HUES48 (cell line): ENCODE results near the gene GALNT9.
"Not testable (repeated sequence)": the region's sequence is repeated elsewhere in the genome, so short reads cannot be mapped to it uniquely, and the experiment has no call there.

Experiments
- H3K27ac ChIP-seq: one replicate; pipeline ENCODE4 v1.7.0; 2013; ENCODE audit warnings: low read depth, low read length, inconsistent platforms
- H3K27me3 ChIP-seq: 2 replicates; pipeline ENCODE4 v1.6.1; 2013; ENCODE audit warnings: mild to moderate bottlenecking, low read length; ENCODE audit not compliant: control insufficient read depth, insufficient read depth
- H3K36me3 ChIP-seq: 2 replicates; pipeline ENCODE4 v1.6.1; 2013; ENCODE audit warnings: low read length; ENCODE audit not compliant: control insufficient read depth, insufficient read depth
- H3K4me1 ChIP-seq: 2 replicates; pipeline ENCODE4 v1.6.1; 2013; ENCODE audit warnings: mild to moderate bottlenecking, low read length; ENCODE audit not compliant: control insufficient read depth, insufficient read depth
- H3K4me3 ChIP-seq: 2 replicates; pipeline ENCODE4 v1.5.1; 2013; ENCODE audit warnings: mild to moderate bottlenecking, low read depth, low read length
- H3K9ac ChIP-seq: 2 replicates; pipeline ENCODE4 v1.6.1; 2013; ENCODE audit warnings: mild to moderate bottlenecking, low read depth, low read length, moderate library complexity
- H3K9me3 ChIP-seq: 2 replicates; pipeline ENCODE4 v1.6.1; 2013; ENCODE audit warnings: low read length; ENCODE audit not compliant: control insufficient read depth, insufficient read depth

GALNT9 gene

GRCh38 chr12:132154941-132155770 lies 174.2 kb downstream of the GALNT9 start:
- peaks cover 12% of the 10 kb centered on the region; the same call in 1 of the 2 replicates for H3K9me3 ChIP-seq
- H3K4me3 ChIP-seq = no peak overlapping the region
- no peak overlapping the region for H3K9ac ChIP-seq
- H3K27ac ChIP-seq = no peak overlapping the region
- peaks cover 5% of the 10 kb centered on the region for H3K4me1 ChIP-seq
- no peaks in the 10 kb centered on the region for H3K27me3 ChIP-seq
- H3K36me3 ChIP-seq = peaks cover 24% of the 10 kb centered on the region

GRCh38 chr12:132154341-132154761 lies 175.0 kb downstream of the GALNT9 start:
- Histone ChIP-seq H3K36me3 (peaks cover 24% of the 10 kb centered on the region), H3K4me3 (no peak overlapping the region), H3K27ac (no peak overlapping the region), H3K9me3 (peaks cover 12% of the 10 kb centered on the region; the same call in 1 of the 2 replicates), H3K27me3 (no peaks in the 10 kb centered on the region), H3K4me1 (peaks cover 5% of the 10 kb centered on the region), H3K9ac (no peak overlapping the region)

GRCh38 chr12:132153501-132154340 lies 175.7 kb downstream of the GALNT9 start:
- Histone ChIP-seq H3K9ac (no peak overlapping the region), H3K4me3 (no peak overlapping the region), H3K4me1 (peaks cover 5% of the 10 kb centered on the region), H3K36me3 (peaks cover 24% of the 10 kb centered on the region), H3K27me3 (no peaks in the 10 kb centered on the region), H3K9me3 (peaks cover 12% of the 10 kb centered on the region; the same call in 1 of the 2 replicates), H3K27ac (no peak overlapping the region)

GRCh38 chr12:132152953-132153352 lies 176.4 kb downstream of the GALNT9 start:
- H3K27ac ChIP-seq = no peak overlapping the region
- H3K9me3 ChIP-seq = peaks cover 12% of the 10 kb centered on the region; the same call in 1 of the 2 replicates
- H3K36me3 ChIP-seq = peaks cover 25% of the 10 kb centered on the region
- H3K4me1 ChIP-seq = peaks cover 5% of the 10 kb centered on the region
- H3K27me3 ChIP-seq = no peaks in the 10 kb centered on the region
- no peak overlapping the region for H3K9ac ChIP-seq
- no peak overlapping the region for H3K4me3 ChIP-seq

GRCh38 chr12:132152411-132152821 lies 177.0 kb downstream of the GALNT9 start:
- Histone ChIP-seq H3K27ac (no peak overlapping the region), H3K9me3 (peaks cover 12% of the 10 kb centered on the region; the same call in 1 of the 2 replicates), H3K4me3 (no peak overlapping the region), H3K36me3 (peaks cover 24% of the 10 kb centered on the region), H3K9ac (no peak overlapping the region), H3K27me3 (no peaks in the 10 kb centered on the region), H3K4me1 (peaks cover 5% of the 10 kb centered on the region)

- H3K9me3 ChIP-seq = peaks cover 7% of the 10 kb centered on the region; the same call in 1 of the 2 replicates
- no peak overlapping the region for H3K27ac ChIP-seq
- H3K9ac ChIP-seq = no peak overlapping the region
- H3K27me3 ChIP-seq = no peaks in the 10 kb centered on the region
- no peak overlapping the region for H3K4me3 ChIP-seq
- peaks cover 5% of the 10 kb centered on the region for H3K4me1 ChIP-seq
- peaks cover 28% of the 10 kb centered on the region for H3K36me3 ChIP-seq
Measured at GRCh38 chr12:132151766-132152410, 177.5 kb downstream of the GALNT9 start.

GRCh38 chr12:132151145-132151765 lies 178.1 kb downstream of the GALNT9 start:
- Histone ChIP-seq H3K36me3 (peaks cover 35% of the 10 kb centered on the region), H3K27ac (no peak overlapping the region), H3K4me1 (peaks cover 5% of the 10 kb centered on the region), H3K4me3 (no peak overlapping the region), H3K27me3 (no peaks in the 10 kb centered on the region), H3K9me3 (0 out of 2 replicates have a peak, but pooled peaks cover under 1% of the 10 kb centered on the region), H3K9ac (no peak overlapping the region)

- peaks cover 37% of the 10 kb centered on the region for H3K36me3 ChIP-seq
- H3K9ac ChIP-seq = no peak overlapping the region
- H3K4me1 ChIP-seq = peaks cover 5% of the 10 kb centered on the region
- H3K27ac ChIP-seq = no peak overlapping the region
- H3K4me3 ChIP-seq = no peak overlapping the region
- no peaks in the 10 kb centered on the region for H3K9me3 ChIP-seq
- H3K27me3 ChIP-seq = no peaks in the 10 kb centered on the region
Measured at GRCh38 chr12:132150780-132151144, 178.6 kb downstream of the GALNT9 start.

- not testable (repeated sequence) for H3K27ac ChIP-seq, H3K9me3 ChIP-seq, H3K9ac ChIP-seq, H3K27me3 ChIP-seq, H3K4me3 ChIP-seq
- Histone ChIP-seq H3K4me1 (peaks cover 10% of the 10 kb centered on the region), H3K36me3 (peaks cover 37% of the 10 kb centered on the region)
Measured at GRCh38 chr12:132149526-132149925, 179.9 kb downstream of the GALNT9 start.

GRCh38 chr12:132148368-132149045 lies 180.9 kb downstream of the GALNT9 start:
- H3K4me1 ChIP-seq = 0 out of 2 replicates have a peak, but pooled peaks cover 5% of the 10 kb centered on the region
- H3K9me3 ChIP-seq = no peaks in the 10 kb centered on the region
- H3K4me3 ChIP-seq = no peak overlapping the region
- no peaks in the 10 kb centered on the region for H3K27me3 ChIP-seq
- H3K36me3 ChIP-seq = peaks cover 37% of the 10 kb centered on the region
- no peak overlapping the region for H3K9ac ChIP-seq
- no peak overlapping the region for H3K27ac ChIP-seq
